Mesothelial cell of epicardium (in vitro differentiated cells): ENCODE data around the gene ABCB8. TPM values are rescaled to one million over a fixed set of nuclear protein-coding genes. Genes with fewer than 3 reads are reported as not detected.
A peak's percentile ranks its signal among the peaks of the same experiment; 100 is the strongest.

Experiments used
- DNase-seq, 2 experiments: peaks; one replicate each; pipeline ENCODE4 v3.0.0; 2021; ENCODE audit warnings: low spot score in 2 of 2; ENCODE audit not compliant: unreplicated experiment in 2 of 2
- H3K27ac Mint-ChIP-seq: 2 replicates; pipeline ENCODE4 v1.8.0; 2021; ENCODE audit warnings: mixed read lengths
- H3K27me3 Mint-ChIP-seq: 2 replicates; pipeline ENCODE4 v1.8.0; 2021; ENCODE audit warnings: low read depth, mixed read lengths
- H3K36me3 Mint-ChIP-seq: 2 replicates; pipeline ENCODE4 v1.8.0; 2021; ENCODE audit warnings: mixed read lengths
- H3K4me1 Mint-ChIP-seq: 2 replicates; pipeline ENCODE4 v1.8.0; 2021; ENCODE audit warnings: mixed read lengths
- H3K4me3 Mint-ChIP-seq: 2 replicates; pipeline ENCODE4 v1.8.0; 2021; ENCODE audit warnings: mild to moderate bottlenecking, moderate library complexity, mixed read lengths
- H3K9me3 Mint-ChIP-seq: 2 replicates; pipeline ENCODE4 v1.8.0; 2021; ENCODE audit warnings: mixed read lengths
- CTCF ChIP-seq: fragments of 200-600 bp; sonication (generic); IDR thresholded peaks from one replicate; pipeline ENCODE4 v1.5.0; 2021; ENCODE audit warnings: antibody characterized with exemption; ENCODE audit not compliant: unreplicated experiment
- total RNA-seq: library from RNA; stranded (reverse); gene quantifications from 3 replicates; pipeline ENCODE4 v1.2.1, GENCODE V29; 2021

Gene ABCB8
- total RNA-seq, 1 donor from 2014 or later = 40.7 TPM

- DNase-seq = no peak
- Mint-ChIP-seq H3K27me3 (peaks cover 25% of the 10 kb centered on the region), H3K36me3 (peaks cover 8% of the 10 kb centered on the region), H3K9me3 (no peaks in the 10 kb centered on the region), H3K4me3 (no peak overlapping the region), H3K4me1 (peaks cover 9% of the 10 kb centered on the region), H3K27ac (no peak overlapping the region)
- no peak for TF ChIP-seq CTCF
These were observed 20.7 kb downstream of the ABCB8 start for GRCh38 chr7:151048911-151049463.

- H3K27me3 Mint-ChIP-seq = peaks cover 25% of the 10 kb centered on the region
- H3K36me3 Mint-ChIP-seq = peaks cover 9% of the 10 kb centered on the region
- DNase-seq = peak; percentile 71 to 85
- H3K9me3 Mint-ChIP-seq = no peaks in the 10 kb centered on the region
- H3K4me3 Mint-ChIP-seq = no peak overlapping the region
- H3K27ac Mint-ChIP-seq = no peak overlapping the region
- TF ChIP-seq CTCF = no peak
- peaks cover 9% of the 10 kb centered on the region for H3K4me1 Mint-ChIP-seq
These were observed 22.9 kb downstream of the ABCB8 start for GRCh38 chr7:151051108-151051507.

- DNase-seq = no peak
- peaks cover 14% of the 10 kb centered on the region for H3K4me1 Mint-ChIP-seq
- H3K36me3 Mint-ChIP-seq = peaks cover 9% of the 10 kb centered on the region
- no peak overlapping the region for H3K4me3 Mint-ChIP-seq
- TF ChIP-seq CTCF = no peak
- no peaks in the 10 kb centered on the region for H3K9me3 Mint-ChIP-seq
- H3K27me3 Mint-ChIP-seq = peaks cover 25% of the 10 kb centered on the region
- no peak overlapping the region for H3K27ac Mint-ChIP-seq
These were observed 24.8 kb downstream of the ABCB8 start for GRCh38 chr7:151053096-151053495.

GRCh38 chr7:151053751-151054150 lies 25.5 kb downstream of the ABCB8 start:
- H3K36me3 Mint-ChIP-seq = peaks cover 9% of the 10 kb centered on the region
- H3K27me3 Mint-ChIP-seq = peaks cover 23% of the 10 kb centered on the region
- H3K4me1 Mint-ChIP-seq = peaks cover 20% of the 10 kb centered on the region
- H3K9me3 Mint-ChIP-seq = no peaks in the 10 kb centered on the region
- H3K27ac Mint-ChIP-seq = no peak overlapping the region
- DNase-seq = no peak
- no peak overlapping the region for H3K4me3 Mint-ChIP-seq
- TF ChIP-seq CTCF = no peak

GRCh38 chr7:151056283-151056665 lies 28.0 kb downstream of the ABCB8 start:
- H3K27me3 Mint-ChIP-seq = peaks cover 9% of the 10 kb centered on the region
- H3K4me3 Mint-ChIP-seq = peak overlapping the region; percentile 79
- peaks cover 9% of the 10 kb centered on the region for H3K36me3 Mint-ChIP-seq
- no peak for TF ChIP-seq CTCF
- no peak for DNase-seq
- peaks cover 36% of the 10 kb centered on the region for H3K4me1 Mint-ChIP-seq
- no peaks in the 10 kb centered on the region for H3K9me3 Mint-ChIP-seq
- H3K27ac Mint-ChIP-seq = no peak overlapping the region
